Activated effector memory CD4-positive, alpha-beta T cell treated with anti-CD3 and anti-CD28 coated beads, Interleukin-2, amount 50 U/mL, for 16 hours (primary cell): Measurements from ENCODE around the gene PLEKHG7.
"Not testable (repeated sequence)": the region's sequence is repeated elsewhere in the genome, so short reads cannot be mapped to it uniquely, and the experiment has no call there.

Experiments used
- DNase-seq: peaks from one replicate; pipeline ENCODE4 v3.0.0-alpha.2; 2020

The PLEKHG7 gene

GRCh38 chr12:92753976-92754885 lies 51.4 kb downstream of the PLEKHG7 start:
- DNase-seq: no peak

GRCh38 chr12:92756898-92757596 lies 54.3 kb downstream of the PLEKHG7 start:
- no peak for DNase-seq

GRCh38 chr12:92757597-92758121 lies 54.9 kb downstream of the PLEKHG7 start:
- DNase-seq: no peak

- no peak for DNase-seq
These were observed 57.0 kb downstream of the PLEKHG7 start for GRCh38 chr12:92759634-92760268.

- DNase-seq: no peak
These were observed 60.0 kb downstream of the PLEKHG7 start for GRCh38 chr12:92762773-92763172.

- DNase-seq: no peak
These were observed 62.0 kb downstream of the PLEKHG7 start for GRCh38 chr12:92764831-92765230.

- DNase-seq: no peak
These were observed 63.1 kb downstream of the PLEKHG7 start for GRCh38 chr12:92765871-92766270.

- DNase-seq: no peak
These were observed 66.5 kb downstream of the PLEKHG7 start for GRCh38 chr12:92769124-92769901.

GRCh38 chr12:92771001-92771400 lies 68.2 kb downstream of the PLEKHG7 start:
- DNase-seq: no peak

- DNase-seq: no peak
These were observed 72.6 kb downstream of the PLEKHG7 start for GRCh38 chr12:92775416-92775815.

- DNase-seq: no peak
These were observed 75.7 kb downstream of the PLEKHG7 start for GRCh38 chr12:92778525-92778924.

GRCh38 chr12:92779902-92780301 lies 77.1 kb downstream of the PLEKHG7 start:
- no peak for DNase-seq

GRCh38 chr12:92784356-92784755 lies 81.6 kb downstream of the PLEKHG7 start:
- DNase-seq: no peak

- DNase-seq: no peak
These were observed 82.2 kb downstream of the PLEKHG7 start for GRCh38 chr12:92784797-92785562.

- DNase-seq: no peak
These were observed 82.8 kb downstream of the PLEKHG7 start for GRCh38 chr12:92785563-92785950.

- DNase-seq: no peak
These were observed 83.3 kb downstream of the PLEKHG7 start for GRCh38 chr12:92786045-92786444.

GRCh38 chr12:92794356-92794755 lies 91.6 kb downstream of the PLEKHG7 start:
- DNase-seq: not testable (repeated sequence)

- DNase-seq: no peak
These were observed 92.0 kb downstream of the PLEKHG7 start for GRCh38 chr12:92794814-92795213.

GRCh38 chr12:92796650-92797049 lies 93.9 kb downstream of the PLEKHG7 start:
- no peak for DNase-seq

- DNase-seq: no peak
These were observed 100.1 kb downstream of the PLEKHG7 start for GRCh38 chr12:92802906-92803305.

- DNase-seq: no peak
These were observed 101.1 kb downstream of the PLEKHG7 start for GRCh38 chr12:92803903-92804302.

- no peak for DNase-seq
These were observed 107.6 kb downstream of the PLEKHG7 start for GRCh38 chr12:92810370-92810769.
